Effector CD4-positive, alpha-beta T cell (primary cell): Measurements from ENCODE around the gene PRKCZ.

ENCODE experiments used
- DNase-seq: peaks from one replicate; pipeline ENCODE4 v3.0.0-alpha.2; 2020
- total RNA-seq: gene quantifications from one replicate; lab custom pipeline; 2026; lab: John Stamatoyannopoulos, UW

PRKCZ gene
- total RNA-seq: 31.3 reads per million, percentile 57 among the genes with 10 or more reads in this experiment

DNA sequence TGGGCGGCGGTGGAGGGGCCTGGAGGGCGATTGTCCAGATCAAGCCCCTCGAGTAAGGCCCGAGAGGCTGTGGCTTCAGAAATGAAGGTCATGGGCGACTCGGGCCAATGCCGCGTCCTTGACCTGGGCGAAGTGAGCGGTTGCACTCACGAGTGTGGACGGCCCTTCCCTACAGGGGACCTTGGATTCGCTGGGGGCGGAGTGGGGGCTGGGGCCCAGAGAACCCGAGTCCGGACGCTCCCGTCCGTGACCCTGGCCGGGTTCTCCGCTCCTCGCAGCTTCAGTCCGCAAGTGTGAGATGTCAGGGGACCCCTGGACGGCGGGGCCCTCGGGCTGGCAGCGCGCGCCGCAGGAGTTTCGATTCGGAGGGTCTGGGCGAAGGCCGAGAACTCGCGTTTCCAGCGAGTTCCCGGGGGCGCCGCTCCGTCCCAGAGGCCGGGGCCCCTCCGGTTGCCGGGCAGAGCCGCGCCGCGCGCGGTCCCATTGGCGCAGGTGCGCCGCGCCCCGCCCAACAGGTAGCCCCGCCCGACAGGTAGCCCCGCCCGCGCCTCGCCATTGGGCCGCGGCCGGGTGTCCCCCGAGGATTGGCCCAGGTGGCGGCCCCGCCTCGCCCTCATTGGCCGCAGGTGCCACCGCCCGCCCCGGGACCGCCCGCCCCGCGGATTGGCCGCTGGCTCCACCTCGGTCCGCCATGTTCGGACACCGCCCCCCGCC lies at the start of gene PRKCZ:
PRKCZ (plus strand) TSS at position 694 of the 714 bp plus-strand sequence. CDS start 220 bp downstream, outside the sequence.
- peak; percentile 89 for DNase-seq

- DNase-seq: no peak
These were observed 49.8 kb upstream of the PRKCZ start for GRCh38 chr1:2000432-2000831.

DNA sequence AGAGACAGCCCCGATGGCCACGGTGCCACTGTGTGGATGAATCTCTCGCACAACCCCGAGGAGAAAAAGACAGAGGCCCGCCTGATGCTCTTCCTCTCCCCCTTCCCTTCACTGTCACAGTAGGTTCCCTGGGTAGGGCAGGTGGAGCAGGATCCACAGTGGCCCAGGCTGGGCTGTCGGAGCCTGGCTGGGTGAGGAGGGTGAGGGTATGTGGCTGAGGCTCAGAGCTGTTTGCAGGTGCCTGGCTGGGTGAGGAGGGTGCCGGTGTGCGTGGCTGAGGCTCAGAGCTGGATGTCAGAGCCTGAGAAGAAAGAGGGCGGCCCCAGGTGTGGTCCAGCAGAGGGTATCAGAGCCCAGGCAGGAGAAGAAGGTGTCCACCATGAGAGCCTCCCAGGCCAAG lies 49.4 kb upstream of the PRKCZ start:
- DNase-seq: no peak

DNA sequence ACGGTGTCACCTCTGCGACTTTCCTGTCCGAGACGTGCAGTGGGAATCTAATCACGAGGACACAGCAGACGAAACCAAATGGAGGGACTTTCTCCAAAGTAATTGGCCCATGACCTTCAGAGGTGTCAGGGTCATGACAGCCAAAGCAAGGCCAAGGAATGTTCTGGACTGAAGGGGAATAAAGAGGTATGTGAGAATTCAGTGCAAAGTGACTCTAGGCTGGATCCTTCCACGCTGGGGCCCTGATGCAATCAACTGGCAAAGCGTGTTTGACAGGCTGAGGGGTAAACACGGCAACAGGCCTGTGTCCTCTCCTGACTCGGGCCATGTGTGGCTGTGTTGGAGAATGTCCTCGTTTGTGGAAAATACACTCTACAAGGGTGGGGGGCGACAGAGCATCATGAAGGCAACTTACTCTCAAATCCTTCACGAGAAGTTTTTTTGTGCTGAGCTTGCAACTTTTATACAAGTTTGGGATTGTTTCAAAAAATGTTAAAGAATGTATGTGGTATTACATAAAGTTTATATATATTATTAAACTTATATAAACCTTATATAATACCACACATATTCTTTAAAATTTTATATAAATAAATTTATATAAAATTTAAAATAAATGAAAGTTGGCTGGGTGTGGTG lies 48.3 kb upstream of the PRKCZ start:
- no peak for DNase-seq

DNA sequence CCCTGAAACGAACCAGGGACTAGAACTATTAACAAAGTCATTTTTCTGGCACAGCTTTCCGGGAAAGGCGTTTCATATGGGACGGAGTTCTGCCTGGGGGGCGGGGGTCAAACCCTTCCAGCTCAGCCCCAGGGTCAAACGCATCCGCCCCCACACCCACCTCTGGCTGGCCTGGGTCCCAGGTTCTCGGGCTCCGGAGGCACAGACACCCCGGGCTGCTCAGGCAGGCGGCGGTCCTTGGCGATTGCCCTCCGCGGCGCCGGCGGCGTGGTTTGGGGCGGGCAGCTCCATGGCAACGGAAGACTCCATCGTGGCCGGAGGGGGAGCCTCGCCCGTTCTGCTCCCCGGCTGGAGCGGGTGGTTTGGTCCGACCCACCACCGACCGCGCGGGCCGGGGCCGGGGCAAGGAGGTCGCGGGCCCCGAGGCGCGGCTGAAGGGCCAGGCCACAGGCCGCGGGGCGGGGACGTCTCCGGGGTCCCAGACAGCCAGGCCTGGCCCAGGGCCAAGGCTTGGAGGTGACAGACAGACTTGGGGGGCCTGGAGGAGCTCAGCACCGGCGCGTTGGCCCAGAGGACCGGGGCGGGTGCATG lies 46.6 kb upstream of the PRKCZ start, which contains the start of gene CFAP74:
CFAP74 (minus strand) TSS at position 246 of the 591 bp plus-strand sequence. CDS start 12,830 bp downstream, outside the sequence.
- DNase-seq: no peak

DNA sequence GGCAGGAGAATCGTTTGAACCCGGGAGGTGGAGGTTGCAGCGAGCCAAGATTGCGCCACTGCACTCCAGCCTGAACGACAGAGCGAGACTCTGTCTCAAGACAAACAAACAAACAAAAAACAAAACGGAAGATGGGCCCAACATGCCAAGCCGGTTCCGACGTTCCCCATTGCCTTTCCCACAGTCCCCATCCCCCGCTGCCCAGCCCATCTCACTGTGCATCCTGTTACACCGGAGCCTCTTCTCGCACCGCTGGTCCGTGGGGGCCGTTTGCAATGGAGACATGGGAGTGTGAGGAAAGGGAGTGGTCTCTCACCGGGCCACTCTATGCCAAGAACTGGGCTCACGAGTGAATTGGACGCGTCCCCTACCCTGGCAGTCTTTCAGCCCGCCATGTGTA lies 45.4 kb upstream of the PRKCZ start:
- DNase-seq: no peak

GRCh38 chr1:2009101-2010053 lies 40.8 kb upstream of the PRKCZ start:
- DNase-seq: no peak

DNA sequence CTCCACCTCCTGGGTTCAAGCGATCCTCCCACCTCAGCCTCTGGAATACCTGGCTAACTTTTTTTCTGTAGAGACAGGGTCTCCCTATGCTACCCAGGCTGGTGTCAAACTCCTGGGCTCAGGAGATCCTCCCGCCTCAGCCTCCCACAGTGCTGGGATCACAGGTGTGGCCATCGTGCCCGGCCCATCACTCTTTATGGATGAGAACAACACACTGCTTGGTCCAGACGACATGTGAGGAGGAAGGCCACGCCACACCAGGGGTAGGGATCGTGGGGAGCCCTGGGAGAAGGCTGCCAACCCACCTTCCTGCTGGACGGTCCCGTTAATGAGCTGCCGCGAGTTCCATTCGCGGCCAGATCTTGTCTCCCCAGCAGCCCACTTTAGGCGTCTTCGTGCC lies 36.0 kb upstream of the PRKCZ start:
- DNase-seq: no peak

DNA sequence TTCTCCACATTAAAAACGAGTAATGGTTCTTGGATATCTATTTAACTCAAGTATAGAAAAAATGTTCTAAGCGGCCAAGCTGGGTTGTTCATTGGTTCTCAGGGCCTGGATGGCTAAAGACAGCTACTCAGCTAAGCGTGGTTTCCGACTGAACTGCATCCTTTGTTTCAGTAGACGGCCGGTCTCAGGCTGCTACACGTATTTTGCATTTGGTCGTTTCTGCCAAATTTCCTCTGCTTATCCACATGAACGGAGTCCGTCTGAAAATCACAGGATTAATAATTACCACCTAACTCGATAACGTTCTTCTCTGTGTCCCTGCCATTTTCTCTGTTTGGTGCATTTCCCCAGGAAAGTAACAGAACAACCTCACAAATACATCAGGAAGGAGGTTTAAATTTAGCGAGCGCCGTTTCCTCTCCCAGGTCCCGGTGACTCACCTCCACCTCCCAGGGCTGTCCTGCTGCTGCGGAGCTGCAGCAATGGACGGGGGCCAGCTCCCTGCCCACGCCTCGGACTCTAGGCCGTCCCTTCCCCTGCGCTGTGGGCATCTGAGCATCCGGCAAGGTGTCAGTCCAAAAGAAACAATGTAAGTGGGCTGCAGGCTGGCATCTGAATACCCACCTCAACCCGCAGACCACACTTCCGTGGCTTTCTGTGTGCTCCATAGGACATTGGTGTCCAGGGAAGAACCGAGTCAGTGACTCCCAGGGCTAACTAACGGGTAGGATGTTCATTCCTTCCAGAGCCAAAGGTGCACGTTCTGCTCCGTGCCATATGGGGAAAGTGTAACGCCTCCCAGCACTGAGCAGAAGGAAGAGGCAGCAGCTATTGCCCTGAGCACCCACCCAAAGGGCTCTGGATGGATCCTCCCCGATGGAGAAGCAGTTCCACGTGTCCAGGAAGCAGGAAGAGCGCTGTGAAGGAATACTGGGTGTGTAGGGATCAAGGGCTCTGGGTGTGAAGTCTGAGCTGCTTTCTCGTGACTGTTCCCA lies 35.2 kb upstream of the PRKCZ start:
- DNase-seq: no peak

DNA sequence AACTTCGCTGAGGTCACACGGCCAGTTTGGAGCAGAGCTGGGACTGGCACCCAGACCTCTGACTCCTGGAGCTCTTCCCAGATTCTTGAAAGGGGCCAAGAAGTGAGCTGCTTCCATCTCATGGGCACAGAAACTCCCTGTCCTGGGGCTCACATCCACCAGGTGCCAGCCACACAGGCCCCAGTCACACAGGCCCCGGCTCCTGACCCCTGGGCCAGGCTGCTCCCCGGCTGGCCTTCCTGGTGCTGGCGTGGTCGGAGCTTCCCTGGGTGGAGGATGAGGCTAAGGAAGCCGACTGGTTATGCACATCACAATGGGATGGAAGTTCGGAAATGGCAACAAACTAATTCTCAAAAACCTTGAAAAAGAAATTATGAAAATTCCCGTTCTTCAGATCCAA lies 34.1 kb upstream of the PRKCZ start:
- no peak for DNase-seq

- DNase-seq: no peak
These were observed 31.7 kb upstream of the PRKCZ start for GRCh38 chr1:2018217-2019171.

DNA sequence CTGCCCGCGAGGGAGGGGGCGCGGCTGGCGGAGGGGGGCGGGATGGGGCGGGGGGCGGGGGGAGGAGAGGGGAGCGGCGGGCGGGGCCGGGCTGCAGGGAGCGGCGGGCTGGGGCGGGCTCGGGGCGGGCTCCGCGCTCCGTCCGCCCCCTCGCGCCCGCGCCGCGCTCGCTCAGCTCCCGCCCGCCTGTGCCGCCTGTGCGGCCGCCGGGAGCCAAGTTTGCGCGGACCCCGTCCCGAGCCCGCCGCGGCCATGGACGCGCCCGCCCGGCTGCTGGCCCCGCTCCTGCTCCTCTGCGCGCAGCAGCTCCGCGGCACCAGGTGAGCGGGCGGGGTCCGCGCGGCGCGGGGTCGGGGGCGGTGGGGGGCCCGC lies 31.1 kb upstream of the PRKCZ start, which contains the start of gene GABRD:
GABRD (plus strand) TSS at position 174 of the 372 bp plus-strand sequence; CDS start at position 253, 79 bp downstream.
- no peak for DNase-seq

DNA sequence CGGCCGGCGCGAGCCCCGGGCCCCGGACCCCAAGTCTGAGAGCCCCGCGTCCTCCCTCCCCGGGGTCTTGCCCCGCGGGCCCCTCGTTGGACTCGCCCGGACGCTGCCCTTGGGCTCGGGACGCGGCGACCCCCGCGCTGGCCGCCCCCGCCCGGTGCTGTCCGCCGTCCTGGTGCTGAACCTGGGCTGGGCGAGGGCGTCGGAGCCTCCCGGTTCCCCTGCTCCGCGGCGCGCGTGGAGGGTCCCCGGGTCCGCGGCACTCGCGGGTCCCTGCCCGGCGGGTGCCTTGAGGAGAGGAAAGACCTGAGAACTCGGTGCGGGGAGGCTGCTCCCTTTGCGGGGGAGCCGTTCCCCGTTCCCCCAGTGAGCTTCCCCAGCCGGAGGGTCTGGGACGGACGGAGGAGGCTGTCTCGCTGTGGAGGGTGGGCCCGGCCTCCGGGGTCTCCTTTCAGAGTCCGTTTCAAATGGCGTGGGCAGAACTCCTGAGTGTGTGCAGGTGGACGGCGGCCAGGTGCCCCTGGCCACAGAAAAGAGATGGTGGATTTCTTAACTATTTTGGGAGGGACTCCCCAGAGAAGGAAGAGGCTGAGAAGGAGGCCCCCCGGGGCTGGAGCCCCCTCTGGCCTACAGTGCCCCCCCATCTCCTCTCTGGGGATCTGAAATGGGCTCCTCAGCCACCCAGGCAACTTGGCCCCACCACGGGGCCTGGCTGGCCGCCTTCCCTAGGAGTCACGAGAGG lies 30.5 kb upstream of the PRKCZ start:
- DNase-seq: no peak

GRCh38 chr1:2020310-2020655 lies 29.9 kb upstream of the PRKCZ start:
- DNase-seq: no peak

DNA sequence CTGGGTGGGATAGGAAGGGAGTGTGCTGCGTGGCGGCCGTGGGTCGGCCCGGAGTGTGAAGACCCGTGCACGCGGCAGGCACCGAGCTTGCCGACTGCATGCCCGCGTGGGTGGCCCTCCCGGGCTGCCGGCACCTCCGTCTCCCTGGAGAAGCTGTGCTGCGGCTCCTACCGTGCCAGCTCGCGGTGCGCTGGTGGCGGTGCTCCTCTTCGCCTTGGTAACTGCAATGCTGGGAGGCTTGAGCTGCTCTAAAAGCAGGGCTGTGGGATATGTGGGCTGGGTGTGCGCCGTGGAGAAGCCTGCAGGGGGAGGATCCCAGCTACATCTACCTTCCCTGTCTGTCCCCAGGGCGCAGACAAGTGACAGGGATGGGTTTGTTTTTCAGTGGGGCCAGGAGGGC lies 28.7 kb upstream of the PRKCZ start:
- no peak for DNase-seq

DNA sequence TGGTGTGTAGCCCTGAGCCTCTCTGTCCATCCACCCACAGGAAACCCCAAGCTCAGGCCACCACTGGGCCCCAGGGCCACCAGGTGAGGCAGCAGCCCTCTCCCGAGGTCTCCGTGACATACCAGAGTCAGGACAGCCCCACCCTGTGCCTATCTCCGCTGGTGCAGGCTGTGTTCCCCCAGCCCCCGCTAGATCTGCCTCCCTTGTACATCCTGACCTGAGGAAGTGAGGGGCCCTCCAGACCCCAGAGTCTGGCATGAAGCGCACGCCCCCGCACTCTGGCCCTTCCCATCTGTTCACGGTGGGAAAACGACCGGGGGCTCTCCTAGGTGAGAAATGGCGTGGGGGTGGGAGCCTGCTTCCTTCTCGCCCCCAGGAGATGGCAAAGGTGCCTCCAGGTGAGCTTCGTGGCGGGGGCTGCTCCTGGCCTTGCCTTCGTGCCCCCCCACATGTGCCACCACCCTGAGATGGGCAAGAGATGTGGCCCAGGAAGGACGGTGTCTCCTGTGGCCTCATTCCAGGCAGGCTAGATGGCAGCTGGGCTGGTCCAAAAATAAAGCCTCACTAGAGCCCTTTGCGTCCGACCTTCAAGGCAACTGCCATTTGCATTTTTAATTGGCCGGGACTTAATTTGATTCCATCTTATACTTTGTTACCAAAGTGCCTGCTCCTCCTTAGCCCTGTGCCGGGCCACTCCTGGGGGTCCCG lies 28.0 kb upstream of the PRKCZ start:
- DNase-seq: no peak

GRCh38 chr1:2023187-2023586 lies 27.0 kb upstream of the PRKCZ start:
- no peak for DNase-seq

DNA sequence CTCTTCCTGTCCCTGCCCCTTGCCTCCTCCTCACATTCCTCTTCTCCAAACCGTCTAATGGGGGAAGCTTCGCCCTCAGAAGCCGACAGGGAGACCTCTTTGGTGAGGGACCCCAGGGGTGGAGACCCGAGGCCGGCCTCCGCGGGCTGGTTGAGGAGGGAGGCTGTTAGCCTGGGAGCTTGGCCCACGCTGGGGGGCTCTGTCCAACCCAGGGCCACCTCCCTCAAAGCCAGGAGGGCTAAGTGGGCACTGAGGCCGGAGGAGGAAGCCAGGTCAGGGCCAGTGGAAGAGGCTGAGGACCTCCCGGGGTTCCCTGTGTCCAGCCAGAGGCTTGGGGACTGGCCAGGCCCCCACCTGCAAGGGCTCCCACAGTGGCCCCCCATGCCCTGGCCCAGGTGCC lies 25.8 kb upstream of the PRKCZ start:
- DNase-seq: no peak

- no peak for DNase-seq
These were observed 25.3 kb upstream of the PRKCZ start for GRCh38 chr1:2024887-2025286.
